Epithelial cell of proximal tubule (primary cell): ENCODE results near the gene LSAMP. TPM values are rescaled to one million over a fixed set of nuclear protein-coding genes. Genes with fewer than 3 reads are reported as not detected.
A peak's percentile ranks its signal among the peaks of the same experiment; 100 is the strongest.

Experiments
- DNase-seq: peaks from one replicate; pipeline ENCODE4 v3.0.0-alpha.2; 2011; ENCODE audit warnings: low read depth
- H3K4me3 ChIP-seq: 2 replicates; pipeline ENCODE4 v1.5.1; 2011; ENCODE audit warnings: low read depth, mild to moderate bottlenecking, low read length
- CTCF ChIP-seq: conservative IDR thresholded peaks from 2 replicates; pipeline ENCODE4 v1.5.1; 2012; ENCODE audit warnings: low read depth, mild to moderate bottlenecking, low read length
- total RNA-seq: library from RNA; depleted of rRNA; stranded (reverse); fragments of >200 nt; gene quantifications from 2 replicates; pipeline ENCODE4 v1.2.3, GENCODE V29; 2015

Gene LSAMP
- total RNA-seq, 1 donor from 2014 or later = 5.1 TPM

GRCh38 chr3:116112696-116113095 lies 332.6 kb downstream of the LSAMP start:
- H3K4me3 ChIP-seq = no peak overlapping the region
- no peak for TF ChIP-seq CTCF
- DNase-seq = no peak

GRCh38 chr3:116111765-116112164 lies 333.5 kb downstream of the LSAMP start:
- DNase-seq = no peak
- H3K4me3 ChIP-seq = no peak overlapping the region
- no peak for TF ChIP-seq CTCF

GRCh38 chr3:116103868-116104530 lies 341.3 kb downstream of the LSAMP start:
- no peak for DNase-seq
- no peak for TF ChIP-seq CTCF
- no peak overlapping the region for H3K4me3 ChIP-seq

GRCh38 chr3:116102037-116102436 lies 343.2 kb downstream of the LSAMP start:
- peak; percentile 40 for TF ChIP-seq CTCF
- no peak for DNase-seq
- no peak overlapping the region for H3K4me3 ChIP-seq

- no peak overlapping the region for H3K4me3 ChIP-seq
- no peak for TF ChIP-seq CTCF
- DNase-seq = no peak
Observed at GRCh38 chr3:116097226-116097625, 348.1 kb downstream of the LSAMP start.

- DNase-seq = no peak
Observed at GRCh38 chr3:116096631-116097030, 348.7 kb downstream of the LSAMP start.

More at GRCh38 chr3:116096631-116097030, 348.7 kb downstream of the LSAMP start:
- no peak overlapping the region for H3K4me3 ChIP-seq
- TF ChIP-seq CTCF = no peak
